Hippocampal formation (tissue), 2 donors: Measurements from ENCODE around the gene SH3PXD2B.
"Not testable (repeated sequence)": the region's sequence is repeated elsewhere in the genome, so short reads cannot be mapped to it uniquely, and the experiment has no call there.

Experiments
- DNase-seq, 2 donors: peaks; one replicate each; lab custom pipeline; 2025; lab: John Stamatoyannopoulos, UW

Gene SH3PXD2B

DNA sequence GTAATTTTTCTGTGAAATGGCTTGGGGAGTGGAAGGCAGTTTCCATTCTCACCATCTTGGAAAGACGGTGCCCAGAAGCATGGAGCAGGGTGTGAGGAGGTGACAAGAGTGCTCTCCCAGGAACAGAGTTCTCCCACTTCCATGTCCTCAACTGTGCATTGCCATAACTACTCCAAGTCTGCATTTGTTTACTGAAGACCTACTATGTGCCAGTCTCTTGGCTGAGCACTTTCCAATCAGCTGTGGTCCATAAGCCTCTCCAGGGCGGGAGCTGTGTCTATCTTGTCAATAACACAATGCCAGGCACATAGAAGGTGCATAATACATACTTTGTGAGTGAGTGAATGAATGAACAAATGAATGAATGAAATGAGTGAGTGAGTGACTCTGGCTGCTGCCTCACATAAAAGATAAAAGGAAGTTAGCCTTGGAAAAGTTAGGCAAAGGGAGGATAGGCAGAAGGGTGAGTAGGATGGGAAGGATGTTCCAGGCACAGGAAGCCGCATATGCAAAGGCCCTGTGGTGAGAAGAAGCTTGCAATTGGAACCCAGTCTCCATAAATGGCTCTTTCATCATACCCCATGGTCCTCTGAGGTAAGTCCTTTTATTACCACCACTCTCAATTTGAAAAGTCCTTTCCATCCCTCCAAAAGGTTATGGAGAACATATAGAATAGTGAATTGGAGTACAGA, 31.3 kb upstream of the SH3PXD2B start:
- no peak for DNase-seq

DNA sequence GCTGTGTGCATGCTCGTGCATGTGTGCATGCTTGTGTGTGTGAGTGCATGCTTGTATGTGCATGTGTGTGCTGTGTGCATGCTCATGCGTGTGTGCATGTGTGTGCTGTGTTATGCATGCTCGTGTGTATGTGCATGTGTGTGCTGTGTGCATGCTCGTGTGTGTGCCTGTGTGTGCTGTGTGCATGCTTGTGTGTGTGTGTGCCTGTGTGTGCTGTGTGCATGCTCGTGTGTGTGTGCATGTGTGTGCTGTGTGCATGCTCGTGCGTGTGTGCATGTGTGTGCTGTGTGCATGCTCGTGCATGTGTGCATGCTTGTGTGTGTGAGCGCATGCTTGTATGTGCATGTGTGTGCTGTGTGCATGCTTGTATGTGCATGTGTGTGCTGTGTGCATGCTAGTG, 30.3 kb upstream of the SH3PXD2B start:
- DNase-seq, result no peak

DNA sequence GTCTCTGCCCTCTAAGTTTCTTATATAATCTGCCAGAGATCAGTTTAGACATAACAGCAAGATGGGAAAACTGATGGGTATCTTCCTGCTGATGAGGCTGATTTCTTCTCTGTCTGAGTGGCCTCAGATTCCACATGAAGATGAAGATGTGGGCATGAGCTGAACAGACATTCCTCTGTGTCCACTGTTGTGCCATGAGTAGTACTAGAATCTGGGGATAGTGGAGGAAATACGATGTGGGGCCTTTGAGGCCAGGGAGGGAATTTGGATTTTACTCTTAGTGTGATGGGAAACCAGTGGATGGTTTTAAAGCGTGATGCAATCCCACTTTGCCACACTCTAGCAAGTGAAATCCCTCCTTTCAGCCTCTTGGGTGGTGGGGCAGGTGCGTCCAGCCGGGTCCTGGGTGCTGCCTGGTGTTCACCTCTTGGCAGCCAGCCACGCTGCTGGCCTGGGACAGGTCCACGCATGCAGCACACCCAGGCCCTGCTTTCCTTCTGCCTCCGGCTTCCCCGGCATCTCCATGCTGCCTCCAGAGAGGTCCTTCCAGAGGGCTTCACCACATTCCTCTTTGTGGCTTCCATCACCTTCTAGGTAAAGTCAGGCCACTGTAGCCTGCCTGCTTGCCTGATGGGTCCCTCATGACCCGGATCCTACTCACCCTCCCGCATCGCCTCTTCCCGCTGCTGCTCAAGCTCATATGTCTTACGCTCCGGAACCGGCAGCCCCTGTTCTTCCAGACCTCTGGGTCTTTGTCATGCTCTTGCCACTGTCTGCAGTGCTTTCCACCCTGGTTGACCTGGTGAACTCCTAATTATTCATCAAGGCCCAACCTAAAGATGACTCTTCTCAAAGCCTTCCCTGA, 28.1 kb upstream of the SH3PXD2B start:
- DNase-seq, result no peak

DNA sequence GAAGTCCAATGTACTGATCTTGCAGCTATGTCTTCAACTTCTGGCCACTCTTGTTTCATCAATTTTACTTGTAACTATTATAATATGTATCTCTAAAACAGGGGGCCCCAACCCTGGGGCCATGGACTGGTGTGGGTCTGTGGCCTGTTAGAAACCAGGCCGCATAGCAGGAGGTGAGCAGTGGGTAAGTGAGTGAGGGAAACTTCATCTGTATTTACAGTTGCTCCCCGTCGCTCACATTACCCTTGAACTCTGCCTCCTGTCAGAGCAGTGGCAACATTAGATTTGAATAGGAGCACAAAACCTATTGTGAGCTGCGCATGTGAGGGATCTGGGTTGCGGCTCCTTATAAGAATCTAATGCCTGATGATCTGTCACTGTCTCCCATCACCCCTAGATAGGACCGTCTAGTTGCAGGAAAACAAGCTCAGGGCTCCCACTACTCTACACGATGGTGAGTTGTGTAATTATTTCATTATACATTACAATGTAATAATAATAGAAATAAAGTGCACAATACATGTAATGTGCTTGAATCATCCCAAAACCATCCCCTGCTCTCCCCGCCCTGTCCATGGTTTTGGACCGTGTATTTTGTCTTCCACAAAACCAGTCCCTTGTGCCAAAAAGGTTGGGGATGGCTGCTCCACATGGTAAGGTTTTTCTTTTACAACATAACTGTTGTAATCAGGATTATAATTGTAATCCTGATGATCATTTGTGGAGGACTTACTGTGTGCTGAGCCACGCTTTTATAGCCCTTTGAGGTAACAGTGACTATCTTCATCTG, 26.9 kb upstream of the SH3PXD2B start:
- no peak for DNase-seq

DNA sequence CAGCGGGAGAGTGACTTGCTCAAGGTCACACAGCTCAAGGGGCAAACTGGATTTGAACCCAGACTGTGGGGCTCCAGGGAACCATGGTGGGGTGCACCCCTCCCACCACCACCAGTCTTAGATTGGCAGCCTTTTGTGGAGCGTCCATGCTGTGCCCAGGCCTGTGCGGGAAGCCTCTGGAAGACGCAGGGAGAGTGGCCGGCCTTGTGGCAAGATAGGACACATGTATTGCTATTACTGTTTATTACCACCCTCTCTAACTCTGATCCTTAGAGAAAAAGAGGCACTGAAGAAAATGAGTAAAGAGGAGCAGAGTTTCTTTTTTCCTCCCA, 25.4 kb upstream of the SH3PXD2B start:
- no peak for DNase-seq

DNA sequence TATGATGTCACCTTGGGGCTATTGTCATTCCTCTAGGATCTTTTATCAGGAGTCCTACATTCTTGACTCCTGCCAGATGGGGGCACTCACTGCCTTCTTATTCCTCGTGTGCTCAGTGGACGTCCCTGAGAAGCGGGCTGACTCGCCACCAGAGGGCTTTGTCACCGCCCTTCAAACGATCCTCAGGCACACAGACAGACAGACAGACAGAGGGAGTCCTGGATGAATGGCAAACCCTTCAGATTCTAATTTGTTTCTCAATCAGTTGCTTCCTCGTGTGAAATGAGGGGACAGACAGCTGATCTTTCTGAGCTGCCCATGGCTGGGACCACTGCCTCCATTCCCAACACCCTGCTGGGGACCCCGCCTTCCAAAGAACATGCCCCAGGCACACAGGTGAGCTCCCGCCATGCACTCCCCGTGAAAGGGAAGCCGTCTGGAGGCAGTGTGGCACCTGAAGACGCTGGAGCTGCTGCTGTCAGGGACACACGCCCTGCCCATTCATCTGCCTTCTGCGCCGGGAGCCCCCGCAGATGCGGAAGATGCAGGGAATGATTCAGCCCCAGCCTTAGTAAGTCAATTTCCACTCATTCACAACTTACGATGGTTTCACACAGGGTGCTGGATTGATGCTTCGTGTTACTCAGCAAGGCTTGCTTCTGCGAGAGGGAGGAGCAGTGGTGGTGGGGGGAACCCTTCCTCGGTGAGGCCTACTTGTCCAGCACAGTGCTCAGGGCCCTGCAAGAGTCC, 24.9 kb upstream of the SH3PXD2B start:
- peak; percentile 69 to 86 for DNase-seq

DNA sequence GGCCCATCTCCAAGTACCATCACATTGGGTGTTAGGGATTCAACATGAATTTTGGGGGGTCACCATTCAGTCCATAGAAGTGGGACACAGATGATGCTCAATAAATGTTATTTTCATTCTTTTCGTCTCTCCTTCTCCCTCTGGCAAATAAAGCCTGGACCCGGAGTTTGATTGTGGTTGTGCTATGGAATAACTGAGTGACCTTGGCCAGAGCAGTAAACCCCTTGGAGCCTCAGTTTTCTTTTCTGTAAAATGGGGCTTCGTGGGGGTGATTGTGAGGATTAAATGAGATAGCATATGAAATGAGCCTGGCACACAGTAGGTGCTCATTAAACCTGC, 24.3 kb upstream of the SH3PXD2B start:
- DNase-seq, result not testable (repeated sequence)

DNA sequence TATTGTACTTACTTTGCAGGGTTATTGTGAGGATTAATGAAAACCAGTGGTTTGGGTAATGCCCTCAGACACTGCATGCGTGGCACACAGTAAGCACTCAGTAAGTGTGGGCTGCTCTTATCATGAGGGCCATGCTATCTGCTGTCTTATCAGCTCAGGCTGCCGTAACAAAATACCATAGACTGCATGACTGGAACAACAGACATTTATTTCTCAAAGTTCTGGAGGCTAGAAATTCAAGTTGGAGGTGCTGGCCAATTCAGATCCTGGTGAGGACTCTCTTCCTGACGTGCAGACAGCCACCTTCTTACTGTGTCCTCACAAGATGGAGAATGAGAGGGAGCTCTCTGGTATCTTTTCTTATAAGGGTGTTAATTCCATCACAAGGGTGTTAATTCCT, 23.9 kb upstream of the SH3PXD2B start:
- no peak for DNase-seq

DNA sequence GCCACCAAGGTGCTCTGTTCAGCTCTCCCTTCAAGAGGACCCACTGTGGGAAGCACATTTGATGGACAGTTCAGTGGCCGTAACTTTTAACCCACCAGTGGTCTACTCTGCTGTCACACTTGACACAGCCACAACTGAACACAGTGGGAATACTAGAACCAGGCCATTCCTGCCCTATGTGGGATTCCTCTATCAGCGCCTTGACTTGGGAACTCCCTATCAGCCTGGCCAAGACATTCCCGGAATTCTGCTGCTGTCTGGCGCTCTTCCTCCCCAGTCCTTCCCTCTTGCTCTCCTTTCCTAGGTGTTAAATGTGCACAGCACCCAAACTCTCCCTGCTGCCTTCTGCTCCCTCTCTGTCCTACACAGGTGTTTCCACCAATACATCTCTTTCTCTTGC, 23.1 kb upstream of the SH3PXD2B start:
- no peak for DNase-seq

DNA sequence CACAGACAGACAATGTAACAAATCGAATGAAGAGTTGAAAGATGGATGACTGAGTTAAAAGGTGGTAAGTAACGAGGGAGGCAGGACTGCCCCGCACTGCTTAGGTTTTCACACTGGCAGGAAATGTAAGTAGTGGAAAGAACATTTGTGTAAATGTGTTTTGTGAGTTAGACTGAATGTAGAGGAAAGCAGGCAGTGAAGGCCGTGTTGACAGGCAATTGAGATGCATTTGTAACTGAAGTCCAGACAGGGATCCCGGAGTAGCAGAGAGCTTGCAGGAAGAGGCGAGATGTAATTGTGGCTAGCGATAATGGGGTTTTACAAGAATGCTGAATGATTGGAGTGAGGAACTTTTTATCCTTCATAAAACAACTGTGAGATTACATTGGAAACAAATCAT, 20.0 kb upstream of the SH3PXD2B start:
- DNase-seq, result no peak

DNA sequence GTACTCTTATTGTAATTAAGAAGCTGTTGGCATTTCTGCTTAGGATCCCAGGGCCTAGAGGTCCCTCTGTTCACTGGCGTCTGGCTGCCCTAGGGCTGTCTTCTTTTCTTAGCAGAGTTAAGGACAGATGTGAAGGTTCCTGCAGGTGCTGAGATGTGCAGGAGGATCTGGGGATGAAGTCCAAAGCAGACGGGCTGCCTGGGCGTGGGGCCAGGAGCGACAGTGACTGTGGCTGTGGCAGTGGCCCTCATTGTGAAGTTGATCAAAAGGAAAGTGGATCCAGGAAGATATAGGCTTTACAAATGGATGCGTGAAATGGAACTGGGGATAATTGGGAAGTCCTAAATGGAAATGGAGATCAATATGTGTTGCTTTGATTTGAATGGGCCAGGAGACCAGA, 19.1 kb upstream of the SH3PXD2B start:
- no peak for DNase-seq

DNA sequence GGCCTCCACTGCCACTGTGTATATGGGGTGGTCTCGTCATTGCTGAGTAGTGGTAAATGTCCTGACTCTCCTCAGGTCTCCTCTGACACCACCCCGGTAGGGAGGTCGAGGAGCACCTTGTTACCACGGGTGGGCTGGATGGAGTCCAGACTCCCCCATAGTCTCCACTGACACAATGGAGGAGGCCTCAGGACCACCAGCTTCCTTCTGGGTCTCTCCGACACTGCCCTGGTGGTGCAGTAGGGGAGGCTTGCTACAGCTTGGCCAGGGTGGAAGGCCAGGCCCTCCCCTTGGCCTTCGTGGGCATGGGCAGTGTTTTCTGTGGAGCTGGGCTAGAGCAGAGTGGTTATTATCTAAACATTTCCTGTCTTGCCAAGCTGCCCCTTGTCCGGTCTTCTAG, 15.4 kb upstream of the SH3PXD2B start:
- no peak for DNase-seq

DNA sequence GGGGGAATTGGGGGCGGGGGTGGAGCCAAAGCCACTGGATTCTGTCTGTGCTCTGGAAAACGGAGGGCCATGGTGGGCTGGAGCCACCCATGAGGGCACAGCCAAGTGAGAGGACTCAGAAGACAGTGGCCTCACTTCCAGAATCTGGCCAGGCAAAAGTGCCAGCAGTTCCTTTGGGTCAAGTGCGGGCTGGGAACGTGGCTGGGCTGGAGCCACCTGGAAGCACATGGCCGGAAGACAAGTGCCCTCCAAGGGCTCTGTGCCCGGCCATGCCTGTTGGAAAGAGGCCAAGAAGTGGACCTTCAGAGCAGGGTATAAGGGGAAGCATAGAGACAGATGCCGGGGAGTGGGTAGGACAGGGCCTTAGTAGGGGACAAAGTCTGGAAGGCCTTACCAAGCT, 11.7 kb upstream of the SH3PXD2B start:
- no peak for DNase-seq

DNA sequence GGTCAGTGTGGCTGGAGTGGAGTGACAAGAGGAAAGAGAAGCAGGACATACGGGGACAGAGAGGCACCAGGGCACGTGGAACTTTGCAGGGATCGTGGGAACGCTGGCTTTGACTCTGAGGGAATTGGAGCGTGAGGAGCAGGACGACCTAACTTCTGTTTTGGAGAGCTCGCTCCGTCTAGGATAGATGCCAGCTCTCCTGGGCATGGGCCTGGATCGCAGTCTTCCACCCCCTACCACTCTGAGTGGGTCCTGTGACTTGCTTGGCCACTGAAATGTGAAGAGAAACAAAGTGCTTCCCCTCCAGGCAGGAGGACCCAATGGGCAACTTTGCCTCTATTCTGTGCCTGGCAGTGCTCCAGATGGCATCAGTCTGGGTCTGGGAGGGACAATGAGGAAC, 8.7 kb upstream of the SH3PXD2B start:
- DNase-seq, result no peak

DNA sequence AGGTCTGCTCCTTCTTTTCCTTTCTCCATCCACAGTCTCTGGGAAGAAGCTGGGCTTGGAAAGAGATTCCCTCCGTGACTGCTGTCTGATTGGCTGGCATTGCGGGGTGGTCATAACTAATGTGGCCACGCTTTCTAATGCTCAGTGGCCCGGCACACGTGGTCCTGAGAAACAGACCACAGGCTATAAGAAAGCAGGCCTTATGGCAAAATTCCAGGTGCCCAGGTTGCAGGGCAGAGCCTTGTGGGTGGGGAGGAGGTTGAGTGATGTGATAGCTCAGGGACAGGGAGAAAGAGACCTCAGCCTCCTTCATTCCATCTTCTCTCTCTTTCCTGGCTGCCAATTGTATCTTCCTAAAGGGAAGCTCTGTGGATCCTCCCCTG, 5.4 kb upstream of the SH3PXD2B start:
- no peak for DNase-seq

DNA sequence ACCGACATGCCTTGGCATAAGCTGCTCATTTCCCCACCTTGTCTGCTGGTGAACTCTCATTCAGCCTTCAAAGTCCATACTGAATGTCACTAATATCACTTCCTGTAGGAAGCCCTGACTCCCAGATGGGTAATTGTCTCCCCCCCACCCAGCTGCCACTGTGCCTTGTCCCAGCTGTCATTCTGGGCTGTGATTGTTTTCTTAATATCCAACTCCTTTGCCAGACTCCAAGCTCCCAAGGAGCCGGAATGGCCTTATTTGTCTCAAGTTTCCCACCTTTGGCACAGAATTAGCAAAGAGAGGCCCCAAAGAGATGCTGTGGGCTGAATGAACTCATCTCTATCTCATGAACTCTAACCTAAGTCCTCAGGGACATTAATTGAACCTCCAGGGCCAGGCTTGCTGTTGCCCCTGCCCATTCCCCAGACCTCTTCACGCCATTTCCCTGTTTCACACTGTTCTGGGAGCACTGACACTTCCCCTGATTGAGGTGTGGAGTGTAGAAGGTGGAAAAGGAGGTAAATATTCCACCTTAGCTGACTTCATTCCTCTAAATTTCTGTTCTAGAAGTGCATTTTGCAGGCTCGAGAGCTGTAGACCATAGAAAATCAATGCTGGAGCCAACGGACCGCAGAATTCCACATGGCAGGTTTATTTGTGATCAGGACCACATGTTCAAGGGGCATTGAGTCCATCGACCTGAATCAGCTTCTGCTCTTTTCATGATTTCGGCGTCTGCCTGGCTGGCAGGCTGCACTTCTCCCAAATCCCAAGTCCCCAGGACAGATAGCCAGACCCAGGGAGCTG, 4.9 kb upstream of the SH3PXD2B start:
- no peak for DNase-seq

DNA sequence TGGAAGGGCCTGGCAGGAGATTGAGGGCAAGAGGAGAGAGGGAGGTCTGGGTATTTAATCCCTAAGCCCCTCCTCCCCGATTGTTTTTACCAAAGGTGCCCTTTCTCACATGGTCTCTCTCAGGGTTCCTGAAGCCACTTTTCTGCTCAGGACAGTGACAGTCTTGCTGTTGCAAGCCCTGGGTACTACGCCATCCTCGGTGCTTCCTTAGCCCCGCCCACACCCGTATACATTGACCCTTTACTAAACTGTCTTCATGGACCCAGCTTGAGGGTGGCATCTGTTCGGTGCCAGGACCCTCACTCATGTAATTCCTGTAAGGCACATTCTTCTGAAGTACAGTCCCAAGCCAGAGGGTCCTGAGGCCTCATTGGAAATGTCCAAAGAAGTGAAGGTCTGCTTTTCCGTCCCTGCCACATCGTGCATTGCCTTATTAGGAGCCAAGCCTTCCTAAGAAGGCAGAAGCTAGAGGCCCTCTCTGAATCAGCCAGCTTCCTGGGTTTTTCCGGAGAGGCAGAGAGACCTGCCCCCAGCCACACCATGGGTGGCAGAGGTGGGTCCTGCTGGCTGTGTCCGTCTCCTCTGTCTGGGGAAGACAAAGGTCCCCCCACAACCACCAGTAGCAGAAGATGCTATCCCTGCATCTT, 1.9 kb upstream of the SH3PXD2B start:
- DNase-seq, result no peak

DNA sequence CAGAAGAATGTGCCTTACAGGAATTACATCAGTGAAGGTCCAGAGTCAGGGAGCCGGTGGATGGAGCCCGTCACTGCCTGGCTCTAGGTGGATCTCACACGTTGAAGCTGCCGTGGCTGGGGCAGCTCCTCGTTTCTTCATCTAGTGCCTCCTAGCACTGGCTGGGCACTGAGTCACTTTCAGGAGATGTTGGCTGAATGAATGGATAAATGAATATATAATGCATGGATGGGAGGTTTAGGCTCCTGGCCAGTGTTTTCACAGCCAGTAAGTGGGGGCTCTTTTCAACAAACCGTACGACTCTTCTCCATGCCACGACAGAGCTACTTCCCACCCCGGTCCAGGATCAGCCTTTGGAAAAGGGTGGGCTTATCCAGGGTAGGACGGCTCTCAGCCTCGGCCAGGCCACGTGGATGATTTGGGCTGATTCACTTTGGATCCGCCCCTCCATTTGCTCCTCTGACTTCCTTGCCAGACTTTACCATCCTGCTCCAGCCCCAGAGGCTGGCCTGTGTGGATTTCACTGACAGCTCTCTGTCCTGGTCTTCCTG, 1.3 kb upstream of the SH3PXD2B start:
- DNase-seq, result no peak

DNA sequence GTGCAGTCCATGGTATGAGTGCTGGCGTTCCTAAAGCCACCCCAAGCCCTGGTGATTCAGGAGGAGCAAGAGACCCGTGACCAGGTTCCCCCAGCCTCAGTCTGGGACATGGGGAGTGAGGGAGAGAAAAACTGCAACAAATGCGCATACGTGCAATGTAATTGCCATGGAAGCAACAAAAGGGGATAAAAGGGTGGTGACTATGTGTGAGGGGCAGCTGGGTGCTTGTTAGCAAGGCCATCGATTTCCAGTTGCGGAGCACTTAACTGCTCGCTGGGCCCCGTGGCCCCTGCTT, 709 bp upstream of the SH3PXD2B start:
- no peak for DNase-seq

DNA sequence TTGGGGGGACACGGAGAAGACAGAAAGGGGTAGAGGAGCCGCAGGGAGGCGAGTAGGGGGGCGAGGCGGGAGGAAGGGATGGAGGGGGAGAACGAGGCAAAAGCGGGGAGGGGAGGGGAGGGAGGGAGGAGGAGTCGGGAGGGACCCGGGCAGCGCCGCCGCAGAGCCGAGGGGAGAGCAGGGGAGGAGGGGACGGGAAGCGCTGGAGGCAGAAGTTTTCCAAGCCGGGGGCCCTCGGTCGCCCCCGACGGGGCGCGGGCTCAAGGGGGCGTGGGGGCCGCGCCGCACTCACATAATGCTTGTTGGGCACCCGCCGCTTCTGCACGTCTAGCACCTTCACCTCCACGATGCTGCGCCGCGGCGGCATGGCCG, 353 bp downstream of the SH3PXD2B start:
- DNase-seq, result peak in 1 of 2 donors; percentile 28
